B cell (primary cell): ENCODE results near the gene HPRT1. TPM values are rescaled to one million over a fixed set of nuclear protein-coding genes. Genes with fewer than 3 reads are reported as not detected.

Experiments used
- ATAC-seq: fragments of 200-7000 bp; cut with Tn5 transposase; one replicate; pipeline ENCODE4 v1.10.0; 2021; ENCODE audit warnings: low read depth, mild to moderate bottlenecking, moderate number of reproducible peaks, moderate library complexity
- CTCF ChIA-PET: fragments of 350-600 bp; sonication (Branson Sonifier 250); formaldehyde crosslinking; loops from one replicate; lab custom pipeline; 2021; ENCODE audit warnings: antibody characterized with exemption, inconsistent platforms; lab: Charles Lee
- POLR2A ChIA-PET: fragments of 350-600 bp; sonication (Branson Sonifier 250); formaldehyde crosslinking; loops from one replicate; lab custom pipeline; 2021; ENCODE audit warnings: antibody characterized with exemption; lab: Charles Lee
- DNase-seq: peaks from one replicate; pipeline ENCODE4 v3.0.0; 2013
- H2AFZ ChIP-seq: 2 replicates; pipeline ENCODE4 v1.6.1; 2012; ENCODE audit warnings: mild to moderate bottlenecking, low read depth, low read length; ENCODE audit not compliant: insufficient read depth, poor library complexity, severe bottlenecking
- H3K27ac ChIP-seq, 2 donors: 1 replicate in 1 of 2; 2 replicates in 1 of 2; pipeline ENCODE4 v1.5.1; 2012 to 2013; ENCODE audit warnings: low read length in 2 of 2, mild to moderate bottlenecking in 2 of 2, moderate library complexity in 1 of 2
- H3K27me3 ChIP-seq, 4 experiments: fragments of 200-600 bp in 1 of 4; sonication (generic) in 1 of 4; replicated peaks in 1 of 4; 1 replicate in 2 of 4; 2 replicates in 2 of 4; pipeline versions ENCODE4 v1.6.1 to v1.7.0; 2013 to 2016; ENCODE audit warnings: low read length in 3 of 4, mild to moderate bottlenecking in 2 of 4, mixed read lengths in 1 of 4, moderate library complexity in 1 of 4; ENCODE audit not compliant: insufficient read depth in 4 of 4, control insufficient read depth in 3 of 4; ENCODE audit errors: control extremely low read depth in 1 of 4
- H3K36me3 ChIP-seq, 2 experiments: replicated peaks in 1 of 2; 1 replicate in 1 of 2; 2 replicates in 1 of 2; pipeline versions ENCODE4 v1.6.1 to v1.7.1; 2013; ENCODE audit warnings: low read length in 1 of 2; ENCODE audit not compliant: insufficient read depth in 2 of 2, control insufficient read depth in 1 of 2; ENCODE audit errors: control extremely low read depth in 1 of 2, extremely low read depth in 1 of 2
- H3K4me1 ChIP-seq, 2 donors: fragments of 200-600 bp in 1 of 2; sonication (generic) in 1 of 2; 1 replicate in 1 of 2; 2 replicates in 1 of 2; pipeline versions ENCODE4 v1.5.1 to v1.6.1; 2013 to 2017; ENCODE audit warnings: low read length in 2 of 2; ENCODE audit not compliant: control insufficient read depth in 2 of 2, insufficient read depth in 2 of 2
- H3K4me2 ChIP-seq: replicated peaks from 2 replicates; pipeline ENCODE3; 2012; ENCODE audit warnings: mild to moderate bottlenecking, low read depth, low read length; ENCODE audit not compliant: poor library complexity, severe bottlenecking
- H3K4me3 ChIP-seq, 5 experiments: fragments of 200-600 bp in 1 of 5; sonication (generic) in 1 of 5; 1 replicate in 3 of 5; 2 replicates in 2 of 5; pipeline versions ENCODE4 v1.5.1 to v1.7.0; 2011 to 2016; ENCODE audit warnings: low read length in 4 of 5, mild to moderate bottlenecking in 4 of 5, low read depth in 2 of 5, control low read depth in 1 of 5, moderate library complexity in 1 of 5; ENCODE audit not compliant: insufficient read depth in 1 of 5; ENCODE audit errors: control extremely low read depth in 1 of 5, extremely low read depth in 1 of 5
- H3K79me2 ChIP-seq: fragments of 200-600 bp; sonication (generic); one replicate; pipeline ENCODE4 v1.6.0; 2016; ENCODE audit warnings: low read length; ENCODE audit not compliant: control insufficient read depth, insufficient read depth
- H3K9ac ChIP-seq: fragments of 200-600 bp; sonication (generic); 2 replicates; pipeline ENCODE4 v1.6.1; 2017; ENCODE audit warnings: mild to moderate bottlenecking, low read length, moderate library complexity
- H3K9me3 ChIP-seq, 3 donors: one replicate each; pipeline versions ENCODE4 v1.6.1 to v1.7.1; 2013; ENCODE audit warnings: low read length in 2 of 3; ENCODE audit not compliant: control insufficient read depth in 2 of 3, insufficient read depth in 1 of 3; ENCODE audit errors: control extremely low read depth in 1 of 3
- H4K20me1 ChIP-seq: 2 replicates; pipeline ENCODE4 v1.6.0; 2012; ENCODE audit warnings: mild to moderate bottlenecking, low read length; ENCODE audit not compliant: insufficient read depth, control insufficient read depth, poor library complexity, severe bottlenecking
- H3K27ac Mint-ChIP-seq: one replicate; pipeline ENCODE4 v1.8.0; 2021; ENCODE audit warnings: mixed read lengths
- H3K27me3 Mint-ChIP-seq: one replicate; pipeline ENCODE4 v1.8.0; 2021; ENCODE audit warnings: mixed read lengths
- H3K4me1 Mint-ChIP-seq: one replicate; pipeline ENCODE4 v1.8.0; 2021; ENCODE audit warnings: mixed read lengths
- H3K4me3 Mint-ChIP-seq: one replicate; pipeline ENCODE4 v1.8.0; 2021; ENCODE audit warnings: mixed read lengths
- H3K9me3 Mint-ChIP-seq: one replicate; pipeline ENCODE4 v1.8.0; 2022; ENCODE audit warnings: mixed read lengths; ENCODE audit not compliant: insufficient read depth
- CTCF ChIP-seq: fragments of 200-600 bp; IDR thresholded peaks from one replicate; pipeline ENCODE4 v1.8.0; 2022; ENCODE audit warnings: antibody characterized with exemption, mild to moderate bottlenecking
- EZH2 ChIP-seq: IDR thresholded peaks from 2 replicates; pipeline ENCODE4 v1.6.1; 2012; ENCODE audit warnings: borderline replicate concordance, low read depth, mild to moderate bottlenecking, moderate library complexity, low read length; ENCODE audit not compliant: insufficient read depth, poor library complexity, severe bottlenecking
- WGBS: methylation state at CpG from one replicate; pipeline ENCODE4 v1.1.5; 2013; ENCODE audit warnings: missing lambda C conversion rate; ENCODE audit not compliant: insufficient coverage; 5-methylcytosine and 5-hydroxymethylcytosine counted together
- intact Hi-C: fragments of 100-400 bp; cut with micrococcal nuclease; formaldehyde crosslinking; loops from one replicate; pipeline ENCODE4 v1.10.0; 2022
- polyA plus RNA-seq: library from polyadenylated mRNA; depleted of rRNA; stranded (reverse); fragments of >200 nt; gene quantifications from 2 replicates; pipeline ENCODE4 v1.2.3, GENCODE V29; 2012
- total RNA-seq, 2 donors: library from RNA; stranded (reverse); fragments of 120-200 nt in 1 of 2; gene quantifications; 1 replicate in 1 of 2; 2 replicates in 1 of 2; pipeline versions ENCODE4 v1.2.3 to v1.2.4, GENCODE V29; 2013 to 2022

Gene HPRT1
- total and polyA plus RNA-seq, 2 donors (not counting 1 experiment from before 2014, with no cell fraction given): 6.6 to 19.5 TPM

GRCh38 chrX:134423606-134424005, 36.4 kb upstream of the HPRT1 start:
- no peaks in the 10 kb centered on the region for H3K27me3 ChIP-seq
- WGBS: no CpG with 5 or more reads among the region's 5 CpGs
- Mint-ChIP-seq H3K9me3 (no peaks in the 10 kb centered on the region), H3K27me3 (no peaks in the 10 kb centered on the region), H3K4me1 (no peaks in the 10 kb centered on the region), H3K4me3 (no peak overlapping the region), H3K27ac (no peak overlapping the region)
- no peaks in the 10 kb centered on the region for H4K20me1 ChIP-seq
- H3K79me2 ChIP-seq: no peaks in the 10 kb centered on the region
- no peak overlapping the region for H3K9ac ChIP-seq
- no peak overlapping the region for H3K4me3 ChIP-seq
- no peak overlapping the region for H3K4me2 ChIP-seq
- H3K9me3 ChIP-seq: no peaks in the 10 kb centered on the region
- TF ChIP-seq CTCF (no peak), EZH2 (no peak)
- no peaks in the 10 kb centered on the region for H3K4me1 ChIP-seq
- ChIA-PET POLR2A (no interaction called here), CTCF (no interaction called here)
- peaks cover 1 to 20% of the 10 kb centered on the region in 2 experiments for H3K36me3 ChIP-seq
- H3K27ac ChIP-seq: no peak overlapping the region
- intact Hi-C loops: no loop called here
- H2AFZ ChIP-seq: no peak overlapping the region
- ATAC-seq (no peak), DNase-seq (peak; percentile 1)

GRCh38 chrX:134426281-134426680, 33.7 kb upstream of the HPRT1 start:
- ATAC-seq: no peak

More at GRCh38 chrX:134426281-134426680, 33.7 kb upstream of the HPRT1 start:
- Histone ChIP-seq H3K36me3 (peaks cover 0 to 19% of the 10 kb centered on the region in 2 experiments), H3K4me2 (no peak overlapping the region), H3K27me3 (no peaks in the 10 kb centered on the region), H3K79me2 (no peaks in the 10 kb centered on the region), H4K20me1 (no peaks in the 10 kb centered on the region), H3K27ac (no peak overlapping the region), H3K4me3 (no peak overlapping the region), H2AFZ (no peak overlapping the region), H3K4me1 (no peaks in the 10 kb centered on the region), H3K9me3 (no peaks in the 10 kb centered on the region), H3K9ac (no peak overlapping the region)
- POLR2A ChIA-PET: no interaction called here
- WGBS: no CpG with 5 or more reads among the region's 5 CpGs
- no peak overlapping the region for H3K27ac Mint-ChIP-seq
- TF ChIP-seq EZH2 (no peak), CTCF (no peak)
- intact Hi-C loops: no loop called here
- H3K27me3 Mint-ChIP-seq: no peaks in the 10 kb centered on the region
- DNase-seq: no peak
- H3K4me3 Mint-ChIP-seq: no peak overlapping the region
- CTCF ChIA-PET: no interaction called here
- no peaks in the 10 kb centered on the region for H3K4me1 Mint-ChIP-seq
- no peaks in the 10 kb centered on the region for H3K9me3 Mint-ChIP-seq
